Endothelial cell of hepatic sinusoid (primary cell): ENCODE results near the gene IGFBP3.

Experiments used
- in situ Hi-C: cut with HindIII; loops from 2 replicates; pipeline ENCODE4 v1.10.0; 2017; ENCODE audit warnings: low sequenced_read_pairs

Gene IGFBP3

GRCh38 chr7:45893996-45894664 is 26.9 kb downstream of the IGFBP3 start:
- in situ Hi-C loops = no loop called here

- in situ Hi-C loops = no loop called here
Observed at GRCh38 chr7:45893374-45893995, 27.6 kb downstream of the IGFBP3 start.

GRCh38 chr7:45892407-45893035 is 28.6 kb downstream of the IGFBP3 start:
- in situ Hi-C loops = no loop called here

GRCh38 chr7:45891462-45892402 is 29.3 kb downstream of the IGFBP3 start:
- in situ Hi-C loops = no loop called here

GRCh38 chr7:45890902-45891461 is 30.1 kb downstream of the IGFBP3 start:
- in situ Hi-C loops = no loop called here

- in situ Hi-C loops = no loop called here
Observed at GRCh38 chr7:45890125-45890901, 30.8 kb downstream of the IGFBP3 start.

- in situ Hi-C loops = no loop called here
Observed at GRCh38 chr7:45889367-45890067, 31.6 kb downstream of the IGFBP3 start.

GRCh38 chr7:45888993-45889366 is 32.1 kb downstream of the IGFBP3 start:
- in situ Hi-C loops = no loop called here

GRCh38 chr7:45888185-45888992 is 32.7 kb downstream of the IGFBP3 start, which contains the start of gene IGFBP1:
Gene IGFBP1 (plus strand): TSS chr7:45888488. CDS start chr7:45888653, 165 bp downstream.
- in situ Hi-C loops = no loop called here

- in situ Hi-C loops = no loop called here
Observed at GRCh38 chr7:45886931-45887667, 34.0 kb downstream of the IGFBP3 start.

GRCh38 chr7:45885264-45885882 is 35.7 kb downstream of the IGFBP3 start:
- in situ Hi-C loops = no loop called here

- in situ Hi-C loops = no loop called here
Observed at GRCh38 chr7:45884136-45884535, 36.9 kb downstream of the IGFBP3 start.

- in situ Hi-C loops = no loop called here
Observed at GRCh38 chr7:45882465-45882810, 38.6 kb downstream of the IGFBP3 start.

GRCh38 chr7:45881759-45882464 is 39.2 kb downstream of the IGFBP3 start:
- in situ Hi-C loops = no loop called here

- in situ Hi-C loops = no loop called here
Observed at GRCh38 chr7:45881280-45881758, 39.8 kb downstream of the IGFBP3 start.

- in situ Hi-C loops = no loop called here
Observed at GRCh38 chr7:45880433-45880860, 40.6 kb downstream of the IGFBP3 start.
